CD8-positive, alpha-beta memory T cell (primary cell): Measurements from ENCODE around the gene ELF5. TPM values are rescaled to one million over a fixed set of nuclear protein-coding genes. Genes with fewer than 3 reads are reported as not detected.

Experiments
- CTCF ChIA-PET: fragments of 350-600 bp; sonication (Branson Sonifier 250); formaldehyde crosslinking; loops from one replicate; lab custom pipeline; 2021; ENCODE audit warnings: antibody characterized with exemption; lab: Charles Lee
- POLR2A ChIA-PET: fragments of 350-600 bp; sonication (Branson Sonifier 250); formaldehyde crosslinking; loops from one replicate; lab custom pipeline; 2021; ENCODE audit warnings: antibody characterized with exemption; lab: Charles Lee
- DNase-seq, 5 donors: peaks; one replicate each; pipeline versions ENCODE4 v3.0.0 to v3.0.0-alpha.2; 2020 to 2022; ENCODE audit warnings: mixed read lengths in 1 of 5
- H3K27ac ChIP-seq: one replicate; pipeline ENCODE4 v1.7.0; 2013; ENCODE audit warnings: low read depth, mild to moderate bottlenecking, low read length, moderate library complexity
- H3K27me3 ChIP-seq: 2 replicates; pipeline ENCODE4 v1.7.0; 2013; ENCODE audit warnings: low read length, mild to moderate bottlenecking; ENCODE audit not compliant: insufficient read depth, poor library complexity, severe bottlenecking
- H3K36me3 ChIP-seq: 2 replicates; pipeline ENCODE4 v1.7.0; 2013; ENCODE audit warnings: mild to moderate bottlenecking, low read length, moderate library complexity; ENCODE audit not compliant: insufficient read depth
- H3K4me1 ChIP-seq: 2 replicates; pipeline ENCODE4 v1.7.0; 2013; ENCODE audit warnings: mild to moderate bottlenecking, low read length, moderate library complexity; ENCODE audit not compliant: insufficient read depth
- H3K4me3 ChIP-seq: 2 replicates; pipeline ENCODE4 v1.7.0; 2013; ENCODE audit warnings: mild to moderate bottlenecking, low read length
- H3K9me3 ChIP-seq: 2 replicates; pipeline ENCODE4 v1.7.0; 2013; ENCODE audit warnings: mild to moderate bottlenecking, low read length
- H3K27ac Mint-ChIP-seq, 8 donors: one replicate each; pipeline ENCODE4 v1.8.0; 2020 to 2021; ENCODE audit warnings: mixed read lengths in 8 of 8, mild to moderate bottlenecking in 6 of 8, inconsistent platforms in 3 of 8, moderate library complexity in 3 of 8
- H3K27me3 Mint-ChIP-seq, 2 donors: one replicate each; pipeline ENCODE4 v1.8.0; 2020 to 2021; ENCODE audit warnings: mixed read lengths in 2 of 2, mild to moderate bottlenecking in 1 of 2, moderate library complexity in 1 of 2
- H3K36me3 Mint-ChIP-seq, 3 donors: one replicate each; pipeline ENCODE4 v1.8.0; 2020 to 2021; ENCODE audit warnings: mixed read lengths in 3 of 3, inconsistent platforms in 1 of 3, mild to moderate bottlenecking in 1 of 3
- H3K4me1 Mint-ChIP-seq, 3 donors: one replicate each; pipeline ENCODE4 v1.8.0; 2020 to 2021; ENCODE audit warnings: mixed read lengths in 3 of 3, inconsistent platforms in 1 of 3, mild to moderate bottlenecking in 1 of 3
- H3K4me3 Mint-ChIP-seq, 7 donors: one replicate each; pipeline ENCODE4 v1.8.0; 2020 to 2021; ENCODE audit warnings: mixed read lengths in 7 of 7, mild to moderate bottlenecking in 6 of 7, moderate library complexity in 4 of 7, inconsistent platforms in 2 of 7
- H3K9me3 Mint-ChIP-seq, 5 donors: one replicate each; pipeline ENCODE4 v1.8.0; 2020 to 2022; ENCODE audit warnings: mixed read lengths in 5 of 5, mild to moderate bottlenecking in 3 of 5, moderate library complexity in 2 of 5, inconsistent platforms in 1 of 5
- polyA plus RNA-seq: library from polyadenylated mRNA; unstranded; fragments of 300-500 nt; fragmentation: Illumina TruSeq; gene quantifications from one replicate; pipeline ENCODE4 v1.2.3, GENCODE V29; 2021
- total RNA-seq, 2 experiments: library from RNA; stranded (reverse); gene quantifications; one replicate each; pipeline ENCODE4 v1.2.3, GENCODE V29; 2021

The ELF5 gene
- total and polyA plus RNA-seq, 3 experiments from 2014 or later: not detected

DNA sequence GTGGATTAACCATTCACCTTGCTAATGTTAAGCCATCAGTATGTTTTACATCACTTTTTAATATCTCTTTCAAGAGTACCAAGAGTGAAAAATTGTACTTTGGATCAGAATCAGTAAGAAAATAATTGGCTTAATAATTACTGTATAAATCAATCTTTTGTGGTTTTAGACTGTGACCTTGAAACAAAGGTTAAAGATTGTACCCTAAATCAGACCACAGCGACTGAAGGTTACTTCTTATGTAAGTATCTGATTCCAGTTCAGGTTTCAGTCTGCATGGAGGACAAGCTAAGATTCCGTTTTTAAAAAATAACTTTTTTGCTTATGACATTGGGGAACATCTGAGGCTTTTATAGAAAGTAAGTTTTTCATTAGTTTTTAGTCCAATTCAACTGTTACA lies 56.0 kb downstream of the ELF5 start:
- no peaks in the 10 kb centered on the region for H3K9me3 Mint-ChIP-seq

GRCh38 chr11:34454308-34455032 lies 59.1 kb downstream of the ELF5 start:
- ChIA-PET CTCF (no interaction called here), POLR2A (no interaction called here)
- H3K4me1 ChIP-seq: no peaks in the 10 kb centered on the region
- no peak overlapping the region for H3K27ac ChIP-seq
- H3K9me3 ChIP-seq: no peaks in the 10 kb centered on the region
- H3K36me3 Mint-ChIP-seq: peaks cover 20 to 90% (median 40%) of the 10 kb centered on the region in 3 donors
- H3K4me3 ChIP-seq: no peak overlapping the region
- H3K27me3 Mint-ChIP-seq: no peaks in the 10 kb centered on the region
- H3K4me1 Mint-ChIP-seq: peaks cover under 1 to 9% (median under 1%) of the 10 kb centered on the region in 3 donors
- H3K4me3 Mint-ChIP-seq: no peak overlapping the region
- peaks cover 57% of the 10 kb centered on the region for H3K36me3 ChIP-seq
- no peaks in the 10 kb centered on the region for H3K27me3 ChIP-seq
- no peaks in the 10 kb centered on the region for H3K9me3 Mint-ChIP-seq
- DNase-seq: no peak
- no peak overlapping the region for H3K27ac Mint-ChIP-seq

More for the DNA sequence above, 56.0 kb downstream of the ELF5 start:
- H3K36me3 ChIP-seq: peaks cover 41% of the 10 kb centered on the region
- no peaks in the 10 kb centered on the region for H3K27me3 ChIP-seq
- CTCF ChIA-PET: no interaction called here
- no peaks in the 10 kb centered on the region for H3K27me3 Mint-ChIP-seq
- H3K4me1 Mint-ChIP-seq: no peaks in the 10 kb centered on the region
- H3K4me3 ChIP-seq: no peak overlapping the region
- no peak overlapping the region for H3K4me3 Mint-ChIP-seq
- peaks cover 17 to 89% (median 38%) of the 10 kb centered on the region in 3 donors for H3K36me3 Mint-ChIP-seq
- POLR2A ChIA-PET: no interaction called here
- H3K27ac Mint-ChIP-seq: no peak overlapping the region
- no peak overlapping the region for H3K27ac ChIP-seq
- no peak for DNase-seq
- H3K9me3 ChIP-seq: no peaks in the 10 kb centered on the region
- no peaks in the 10 kb centered on the region for H3K4me1 ChIP-seq

DNA sequence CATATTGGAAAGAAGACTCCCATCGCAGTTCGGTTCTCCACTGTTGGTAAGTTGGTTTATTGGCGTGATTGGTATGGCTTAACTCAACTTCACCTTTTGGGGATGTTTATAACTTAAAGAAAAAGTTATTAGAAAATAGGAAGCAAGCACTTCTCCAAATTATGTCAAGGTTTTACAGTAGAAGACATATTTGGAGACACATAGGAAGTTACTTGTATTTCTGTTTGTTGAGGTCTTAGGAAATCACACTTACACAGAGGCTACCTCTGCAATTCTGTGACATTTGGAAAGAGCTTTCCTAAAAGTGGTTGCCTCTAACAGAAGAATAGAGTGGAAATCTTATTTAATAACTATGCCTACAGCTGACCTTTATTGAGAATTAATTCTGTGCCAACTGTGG lies 62.5 kb downstream of the ELF5 start:
- H3K4me1 Mint-ChIP-seq: peaks cover 21 to 40% (median 28%) of the 10 kb centered on the region in 3 donors
- H3K4me3 Mint-ChIP-seq: no peak overlapping the region
- POLR2A ChIA-PET: interaction anchor here (0.6 kb wide), 1 partner anchor 16 kb away, joined by 8 read pairs; no protein-coding TSS in a partner anchor
- Histone ChIP-seq H3K27me3 (no peaks in the 10 kb centered on the region), H3K4me1 (peaks cover 13% of the 10 kb centered on the region), H3K27ac (no peak overlapping the region), H3K36me3 (peaks cover 40% of the 10 kb centered on the region), H3K4me3 (no peak overlapping the region), H3K9me3 (no peaks in the 10 kb centered on the region)
- no peaks in the 10 kb centered on the region for H3K9me3 Mint-ChIP-seq
- H3K27ac Mint-ChIP-seq: peak overlapping the region in 1 of 8 donors; percentile 43
- H3K36me3 Mint-ChIP-seq: peaks cover 12 to 68% (median 25%) of the 10 kb centered on the region in 3 donors
- no peak for DNase-seq
- CTCF ChIA-PET: interaction anchor here (1.3 kb wide), 1 partner anchor 12 kb away, joined by 4 read pairs; the partner anchor contains the start of gene CAT
- H3K27me3 Mint-ChIP-seq: no peaks in the 10 kb centered on the region

DNA sequence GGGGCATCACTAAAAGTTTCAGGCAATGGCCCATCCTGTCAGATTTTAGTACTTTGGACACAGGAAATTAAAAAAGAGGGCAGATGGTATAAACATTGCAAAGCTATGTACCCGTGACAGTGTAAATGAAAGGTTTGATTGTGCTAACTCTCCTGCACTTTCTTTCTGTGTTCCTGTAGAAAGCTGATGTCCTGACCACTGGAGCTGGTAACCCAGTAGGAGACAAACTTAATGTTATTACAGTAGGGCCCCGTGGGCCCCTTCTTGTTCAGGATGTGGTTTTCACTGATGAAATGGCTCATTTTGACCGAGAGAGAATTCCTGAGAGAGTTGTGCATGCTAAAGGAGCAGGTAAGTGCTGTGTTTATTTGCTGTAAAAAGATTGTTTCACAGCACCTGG lies 64.6 kb downstream of the ELF5 start:
- peaks cover 34 to 59% (median 46%) of the 10 kb centered on the region in 3 donors for H3K4me1 Mint-ChIP-seq
- CTCF ChIA-PET: no interaction called here
- Histone ChIP-seq H3K9me3 (no peaks in the 10 kb centered on the region), H3K4me3 (no peak overlapping the region), H3K36me3 (peaks cover 26% of the 10 kb centered on the region), H3K27me3 (no peaks in the 10 kb centered on the region), H3K27ac (no peak overlapping the region), H3K4me1 (peaks cover 13% of the 10 kb centered on the region)
- no peak for DNase-seq
- POLR2A ChIA-PET: no interaction called here
- H3K27me3 Mint-ChIP-seq: no peaks in the 10 kb centered on the region
- peaks cover 8 to 49% (median 20%) of the 10 kb centered on the region in 3 donors for H3K36me3 Mint-ChIP-seq
- H3K27ac Mint-ChIP-seq: peak overlapping the region in 5 of 8 donors; percentile 23 to 87 (median 43)
- peak overlapping the region in 3 of 7 donors; percentile 19 to 36 (median 28) for H3K4me3 Mint-ChIP-seq
- no peaks in the 10 kb centered on the region for H3K9me3 Mint-ChIP-seq

DNA sequence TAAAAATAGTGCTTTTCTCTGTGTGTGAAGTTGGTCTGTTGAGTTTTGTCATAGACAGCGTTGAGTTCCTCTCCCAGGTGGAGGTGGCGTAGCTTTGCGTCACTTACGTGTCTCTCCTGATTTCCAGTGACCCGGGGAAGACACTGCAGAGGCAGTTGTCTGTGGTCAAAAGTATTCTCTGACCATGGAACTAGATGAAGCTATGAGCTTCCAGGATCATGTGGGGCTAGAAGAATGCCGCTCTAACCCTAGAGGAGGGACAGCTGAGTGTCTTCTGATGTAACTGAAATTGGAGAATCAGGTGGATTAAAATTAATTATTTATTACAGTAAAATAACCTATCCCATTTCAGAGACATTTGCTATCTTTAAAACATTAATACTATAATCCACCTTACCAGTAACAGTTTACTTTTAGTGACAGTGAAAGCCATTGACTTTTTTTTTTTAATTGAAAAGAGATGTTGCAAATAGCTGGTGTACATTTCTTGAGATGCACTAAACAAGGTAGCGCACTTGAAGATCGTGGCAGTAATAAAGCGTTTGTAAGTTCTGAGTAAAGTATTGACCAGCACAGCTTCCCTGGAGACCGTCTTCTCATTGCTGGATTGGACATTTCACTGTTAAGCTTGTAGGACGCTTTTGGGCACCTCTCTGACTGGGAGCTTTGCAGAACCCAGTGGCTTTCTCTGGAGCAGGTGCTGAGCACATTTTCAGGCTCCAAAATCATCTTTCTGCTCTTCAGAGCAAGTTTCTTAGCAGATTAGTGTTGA lies 65.2 kb downstream of the ELF5 start:
- H3K27ac ChIP-seq: no peak overlapping the region
- CTCF ChIA-PET: no interaction called here
- peaks cover 21% of the 10 kb centered on the region for H3K36me3 ChIP-seq
- H3K27ac Mint-ChIP-seq: peak overlapping the region in 4 of 8 donors; percentile 7 to 87 (median 49)
- POLR2A ChIA-PET: no interaction called here
- H3K4me3 Mint-ChIP-seq: peak overlapping the region in 4 of 7 donors; percentile 4 to 28 (median 13)
- no peaks in the 10 kb centered on the region for H3K9me3 ChIP-seq
- DNase-seq: no peak
- no peaks in the 10 kb centered on the region for H3K27me3 Mint-ChIP-seq
- no peak overlapping the region for H3K4me3 ChIP-seq
- peaks cover 13% of the 10 kb centered on the region for H3K4me1 ChIP-seq
- no peaks in the 10 kb centered on the region for H3K27me3 ChIP-seq
- no peaks in the 10 kb centered on the region for H3K9me3 Mint-ChIP-seq
- H3K36me3 Mint-ChIP-seq: peaks cover 8 to 43% (median 18%) of the 10 kb centered on the region in 3 donors
- H3K4me1 Mint-ChIP-seq: peaks cover 39 to 64% (median 52%) of the 10 kb centered on the region in 3 donors

DNA sequence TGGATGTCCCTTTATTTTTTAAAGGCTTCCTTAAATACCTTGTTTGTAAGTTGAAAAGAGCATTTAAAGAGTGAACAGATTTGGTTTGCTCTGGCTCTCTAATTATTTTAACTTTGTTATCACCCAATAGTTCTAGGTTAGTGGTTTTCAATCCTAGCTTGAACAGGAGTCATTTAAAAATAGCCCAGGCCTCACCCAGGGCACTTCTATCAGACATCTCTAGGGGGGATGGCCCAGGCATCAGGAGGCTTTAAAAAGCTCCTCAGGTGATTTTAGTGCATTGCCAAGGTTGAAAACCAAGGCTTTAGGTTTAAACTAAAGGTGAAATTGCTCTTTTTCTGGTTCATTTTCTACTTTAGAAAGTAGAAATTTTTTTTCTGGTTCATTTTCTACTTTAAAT lies 66.5 kb downstream of the ELF5 start:
- H3K27me3 Mint-ChIP-seq: no peaks in the 10 kb centered on the region
- CTCF ChIA-PET: no interaction called here
- DNase-seq: no peak

GRCh38 chr11:34446386-34446785 lies 67.2 kb downstream of the ELF5 start:
- peaks cover 0 to 23% (median 8%) of the 10 kb centered on the region in 3 donors for H3K36me3 Mint-ChIP-seq
- DNase-seq: no peak
- no peaks in the 10 kb centered on the region for H3K9me3 Mint-ChIP-seq
- POLR2A ChIA-PET: no interaction called here
- Histone ChIP-seq H3K27ac (no peak overlapping the region), H3K9me3 (no peaks in the 10 kb centered on the region), H3K4me1 (peaks cover 13% of the 10 kb centered on the region), H3K4me3 (no peak overlapping the region), H3K27me3 (no peaks in the 10 kb centered on the region), H3K36me3 (peaks cover 14% of the 10 kb centered on the region)
- peaks cover 43 to 76% (median 65%) of the 10 kb centered on the region in 3 donors for H3K4me1 Mint-ChIP-seq
- no peak overlapping the region for H3K4me3 Mint-ChIP-seq
- CTCF ChIA-PET: no interaction called here
- H3K27ac Mint-ChIP-seq: no peak overlapping the region
- H3K27me3 Mint-ChIP-seq: no peaks in the 10 kb centered on the region

More for the DNA sequence above, 66.5 kb downstream of the ELF5 start:
- Histone ChIP-seq H3K4me1 (peaks cover 13% of the 10 kb centered on the region), H3K9me3 (no peaks in the 10 kb centered on the region), H3K27me3 (no peaks in the 10 kb centered on the region), H3K27ac (no peak overlapping the region), H3K4me3 (no peak overlapping the region), H3K36me3 (peaks cover 18% of the 10 kb centered on the region)
- Mint-ChIP-seq H3K4me3 (no peak overlapping the region), H3K4me1 (peaks cover 43 to 74% (median 60%) of the 10 kb centered on the region in 3 donors), H3K36me3 (peaks cover 4 to 30% (median 13%) of the 10 kb centered on the region in 3 donors), H3K27ac (peak overlapping the region in 1 of 8 donors; percentile 76), H3K9me3 (no peaks in the 10 kb centered on the region)
- POLR2A ChIA-PET: no interaction called here

DNA sequence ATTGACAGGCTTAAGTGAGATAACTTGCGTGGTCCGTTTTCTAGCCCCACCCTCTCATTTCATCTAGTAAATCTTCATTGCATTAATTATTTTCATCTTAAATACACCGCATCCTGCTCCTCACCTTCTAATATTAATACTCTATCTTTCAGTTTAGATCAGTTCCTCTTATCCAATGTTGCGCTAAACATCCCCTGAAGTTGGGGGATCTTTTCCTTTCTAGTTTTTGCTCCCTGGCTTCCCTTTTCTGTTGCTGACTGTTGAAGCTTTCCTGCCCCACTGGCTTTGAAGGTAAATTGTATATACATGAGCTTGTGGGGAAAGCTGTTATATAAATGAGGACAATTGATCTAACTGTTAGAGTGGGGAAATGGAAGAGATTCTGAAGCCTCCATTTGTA lies 67.6 kb downstream of the ELF5 start:
- H3K4me1 ChIP-seq: peaks cover 13% of the 10 kb centered on the region
- H3K4me3 ChIP-seq: no peak overlapping the region
- peaks cover 0 to 19% (median 8%) of the 10 kb centered on the region in 3 donors for H3K36me3 Mint-ChIP-seq
- no peak overlapping the region for H3K27ac Mint-ChIP-seq
- H3K9me3 ChIP-seq: no peaks in the 10 kb centered on the region
- H3K27ac ChIP-seq: no peak overlapping the region
- H3K27me3 Mint-ChIP-seq: peaks cover 0 to 1% of the 10 kb centered on the region in 2 donors
- CTCF ChIA-PET: interaction anchor here (1.5 kb wide), 1 partner anchor 272 kb away, joined by 5 read pairs; no protein-coding TSS in a partner anchor
- no peaks in the 10 kb centered on the region for H3K27me3 ChIP-seq
- no peak for DNase-seq
- POLR2A ChIA-PET: no interaction called here
- H3K4me3 Mint-ChIP-seq: no peak overlapping the region
- H3K4me1 Mint-ChIP-seq: peaks cover 47 to 80% (median 69%) of the 10 kb centered on the region in 3 donors
- H3K36me3 ChIP-seq: peaks cover 11% of the 10 kb centered on the region
- no peaks in the 10 kb centered on the region for H3K9me3 Mint-ChIP-seq
